Measurements from ENCODE around the gene HSPB7. TPM values are rescaled to one million over a fixed set of nuclear protein-coding genes. Genes with fewer than 3 reads are reported as not detected.

HSPB7 gene
- total and polyA plus RNA-seq, 2 donors (not counting 3 experiments of a cell fraction or from before 2014, with no cell fraction given), result not detected

DNA sequence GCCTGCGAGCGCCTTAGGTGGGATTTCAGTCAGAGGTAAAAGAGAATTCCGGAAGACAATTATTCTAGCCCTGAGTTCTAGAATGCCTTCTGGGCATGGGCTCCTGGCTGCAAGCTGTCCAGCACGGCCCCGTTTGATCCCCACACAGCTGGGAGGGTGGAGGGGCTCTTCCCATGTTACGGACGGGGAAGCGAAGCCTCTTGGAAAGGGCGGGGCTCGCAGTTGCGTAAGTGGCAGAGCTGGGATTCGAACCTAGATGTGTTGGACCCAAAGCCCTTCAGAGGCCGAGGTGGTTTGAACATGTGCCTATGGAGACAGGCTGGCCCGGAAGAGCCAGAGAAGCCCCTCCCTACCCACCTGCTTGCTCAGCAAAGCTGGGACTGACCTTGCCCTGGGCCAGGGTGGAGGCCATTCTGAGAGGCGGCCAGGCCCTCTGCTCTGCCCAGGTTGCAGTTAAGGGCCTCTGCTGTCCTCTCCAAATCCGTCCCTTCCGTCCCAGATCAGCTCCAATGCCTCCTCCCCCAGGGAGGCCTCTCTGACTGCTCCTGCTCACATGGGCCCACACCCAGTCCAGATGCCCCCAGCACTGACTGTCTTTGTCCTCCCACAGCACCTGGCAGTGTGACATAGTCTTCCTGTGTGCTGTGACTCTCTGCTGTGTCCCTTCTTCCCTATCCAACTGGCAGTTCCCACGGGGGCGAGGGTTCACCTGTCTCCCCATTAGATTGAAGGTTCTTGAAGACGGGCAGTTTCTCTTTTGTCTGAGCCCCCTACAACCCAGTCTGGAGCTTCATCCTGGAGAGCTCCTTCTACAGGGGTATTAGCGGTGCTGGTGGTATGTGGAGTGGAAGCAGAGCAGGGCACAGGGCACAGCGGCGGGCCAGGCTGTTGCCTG, 1.2 kb upstream of the HSPB7 start:
- Histone ChIP-seq H4K20me1 (replicated peaks; ENCODE audit: control insufficient read depth, extremely low read depth, insufficient read depth, low read length) (no peaks in the 10 kb centered on the region), H3K9me3 (replicated peaks; ENCODE audit: control insufficient read depth, insufficient read depth, low read length) (no peaks in the 10 kb centered on the region), H3K4me1 (ENCODE audit: control insufficient read depth, extremely low read depth, insufficient read depth, low read length) (no peaks in the 10 kb centered on the region), H3K27ac (ENCODE audit: insufficient read depth, low read depth, low read length) (no peak overlapping the region), H2AFZ (ENCODE audit: low read depth, low read length) (no peak overlapping the region), H3K27me3 (ENCODE audit: control insufficient read depth in 2 of 2, insufficient read depth in 2 of 2, low read length in 2 of 2) (no peaks in the 10 kb centered on the region), H3K79me2 (ENCODE audit: control insufficient read depth, insufficient read depth, low read length) (no peaks in the 10 kb centered on the region), H3K36me3 (ENCODE audit: control insufficient read depth in 2 of 2, extremely low read depth in 1 of 2, insufficient read depth in 2 of 2, low read length in 2 of 2) (no peaks in the 10 kb centered on the region), H3K4me3 (replicated peaks in 1 of 3; ENCODE audit: insufficient read depth in 1 of 3, low read depth in 1 of 3, low read length in 3 of 3) (no peak overlapping the region), H3K9ac (replicated peaks; ENCODE audit: extremely low read depth, insufficient read depth, low read length) (no peak overlapping the region), H3K9me1 (replicated peaks; ENCODE audit: control insufficient read depth, extremely low read depth, insufficient read depth, low read length) (no peaks in the 10 kb centered on the region), H3K4me2 (ENCODE audit: insufficient read depth, low read length) (no peak overlapping the region)
- no TSS peak for BruUV-seq (replicated peaks)
- FAIRE-seq (no peak), DNase-seq (ENCODE audit: low read depth, low spot score) (no peak)
- dilution Hi-C loops (cut with MboI; ENCODE audit: extremely low pct_ligation_motif_present, low sequenced_read_pairs) (no loop called here), intact Hi-C loops (cut with micrococcal nuclease) (no loop called here)
- ChIA-PET POLR2A (no interaction called here), CTCF (interaction anchor here (0.9 to 1.0 kb wide), 3 partner anchors 9 to 54 kb away, joined by 3 to 4 read pairs (median 3); partner anchors contain the start of gene FAM131C)
- TF ChIP-seq, protein P1, sequence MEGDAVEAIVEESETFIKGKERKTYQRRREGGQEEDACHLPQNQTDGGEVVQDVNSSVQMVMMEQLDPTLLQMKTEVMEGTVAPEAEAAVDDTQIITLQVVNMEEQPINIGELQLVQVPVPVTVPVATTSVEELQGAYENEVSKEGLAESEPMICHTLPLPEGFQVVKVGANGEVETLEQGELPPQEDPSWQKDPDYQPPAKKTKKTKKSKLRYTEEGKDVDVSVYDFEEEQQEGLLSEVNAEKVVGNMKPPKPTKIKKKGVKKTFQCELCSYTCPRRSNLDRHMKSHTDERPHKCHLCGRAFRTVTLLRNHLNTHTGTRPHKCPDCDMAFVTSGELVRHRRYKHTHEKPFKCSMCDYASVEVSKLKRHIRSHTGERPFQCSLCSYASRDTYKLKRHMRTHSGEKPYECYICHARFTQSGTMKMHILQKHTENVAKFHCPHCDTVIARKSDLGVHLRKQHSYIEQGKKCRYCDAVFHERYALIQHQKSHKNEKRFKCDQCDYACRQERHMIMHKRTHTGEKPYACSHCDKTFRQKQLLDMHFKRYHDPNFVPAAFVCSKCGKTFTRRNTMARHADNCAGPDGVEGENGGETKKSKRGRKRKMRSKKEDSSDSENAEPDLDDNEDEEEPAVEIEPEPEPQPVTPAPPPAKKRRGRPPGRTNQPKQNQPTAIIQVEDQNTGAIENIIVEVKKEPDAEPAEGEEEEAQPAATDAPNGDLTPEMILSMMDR (IDR thresholded peaks at IDR 0.05; ENCODE audit: extremely low read depth in 1 of 2, insufficient read depth in 1 of 2, low read depth in 1 of 2, low read length in 2 of 2), result no peak
- TF ChIP-seq MYC (IDR thresholded peaks at IDR 0.05; ENCODE audit: low read depth, low read length) (no peak), EZH2 (IDR thresholded peaks at IDR 0.05; ENCODE audit: borderline replicate concordance, low read depth, low read length, severe bottlenecking) (no peak), FOS (IDR thresholded peaks at IDR 0.05; ENCODE audit: borderline replicate concordance, insufficient read depth, low read length) (no peak), GATA2 (IDR thresholded peaks at IDR 0.05; ENCODE audit: insufficient read depth, insufficient read length, low read depth, low read length) (no peak), POLR2AphosphoS5 (IDR thresholded peaks at IDR 0.05; ENCODE audit: insufficient read depth, low read depth, low read length) (no peak), MAX (IDR thresholded peaks at IDR 0.05; ENCODE audit: insufficient read depth, insufficient read length) (no peak), POLR2A (IDR thresholded peaks at IDR 0.05; ENCODE audit: low read depth, low read length) (no peak), JUN (IDR thresholded peaks at IDR 0.05; ENCODE audit: borderline replicate concordance, insufficient read depth, insufficient read length, low read depth) (no peak)

All from endothelial cell of umbilical vein (primary cell).